ENCODE results near the gene SLC22A23. TPM values are rescaled to one million over a fixed set of nuclear protein-coding genes. Genes with fewer than 3 reads are reported as not detected.

Gene SLC22A23
- total and polyA plus RNA-seq, 2 donors (not counting 1 experiment from before 2014, with no cell fraction given): 0.18 to 1.4 TPM

DNA sequence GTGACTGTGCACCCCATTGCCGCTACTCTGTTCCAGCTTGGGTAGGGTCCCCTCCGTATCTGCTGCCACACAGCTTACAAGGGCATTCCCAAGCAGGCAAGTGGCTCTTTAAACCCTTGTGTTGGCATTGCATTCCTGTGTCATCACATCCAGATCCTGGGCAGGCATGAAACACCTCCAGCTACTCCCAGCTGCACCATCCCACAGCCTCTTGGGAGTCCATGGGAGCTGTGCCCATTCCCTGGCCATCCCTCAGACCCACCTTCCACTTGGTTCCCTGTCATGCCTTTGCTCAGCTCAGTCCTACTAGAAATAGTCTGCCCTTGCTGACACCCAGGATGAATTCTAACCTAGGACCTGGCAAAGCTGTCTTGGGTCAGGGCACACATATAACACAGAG lies 110.4 kb downstream of the SLC22A23 start:
- ATAC-seq (ENCODE audit: low read depth) (no peak), DNase-seq (no peak)
- no peak overlapping the region for H3K27ac ChIP-seq (ENCODE audit: low read length in 2 of 2)
- H3K9ac ChIP-seq (ENCODE audit: low read length): no peak overlapping the region
- TF ChIP-seq, protein P1, sequence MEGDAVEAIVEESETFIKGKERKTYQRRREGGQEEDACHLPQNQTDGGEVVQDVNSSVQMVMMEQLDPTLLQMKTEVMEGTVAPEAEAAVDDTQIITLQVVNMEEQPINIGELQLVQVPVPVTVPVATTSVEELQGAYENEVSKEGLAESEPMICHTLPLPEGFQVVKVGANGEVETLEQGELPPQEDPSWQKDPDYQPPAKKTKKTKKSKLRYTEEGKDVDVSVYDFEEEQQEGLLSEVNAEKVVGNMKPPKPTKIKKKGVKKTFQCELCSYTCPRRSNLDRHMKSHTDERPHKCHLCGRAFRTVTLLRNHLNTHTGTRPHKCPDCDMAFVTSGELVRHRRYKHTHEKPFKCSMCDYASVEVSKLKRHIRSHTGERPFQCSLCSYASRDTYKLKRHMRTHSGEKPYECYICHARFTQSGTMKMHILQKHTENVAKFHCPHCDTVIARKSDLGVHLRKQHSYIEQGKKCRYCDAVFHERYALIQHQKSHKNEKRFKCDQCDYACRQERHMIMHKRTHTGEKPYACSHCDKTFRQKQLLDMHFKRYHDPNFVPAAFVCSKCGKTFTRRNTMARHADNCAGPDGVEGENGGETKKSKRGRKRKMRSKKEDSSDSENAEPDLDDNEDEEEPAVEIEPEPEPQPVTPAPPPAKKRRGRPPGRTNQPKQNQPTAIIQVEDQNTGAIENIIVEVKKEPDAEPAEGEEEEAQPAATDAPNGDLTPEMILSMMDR (IDR thresholded peaks at IDR 0.05): no peak
- no peak for TF ChIP-seq EZH2 (IDR thresholded peaks at IDR 0.05; ENCODE audit: borderline replicate concordance, insufficient read depth, low read depth, low read length, poor library complexity, severe bottlenecking)
- no peak overlapping the region for H3K27ac Mint-ChIP-seq
- peaks cover 22% of the 10 kb centered on the region for H3K27me3 Mint-ChIP-seq
- no peaks in the 10 kb centered on the region for H3K79me2 ChIP-seq (ENCODE audit: control insufficient read depth, insufficient read depth, low read length)
- H3K4me3 ChIP-seq (ENCODE audit: control extremely low read depth in 1 of 5, extremely low read depth in 1 of 5, insufficient read depth in 1 of 5, low read depth in 2 of 5, low read length in 4 of 5): no peak overlapping the region
- H3K36me3 ChIP-seq (replicated peaks in 1 of 2; ENCODE audit: control extremely low read depth in 1 of 2, control insufficient read depth in 1 of 2, extremely low read depth in 1 of 2, insufficient read depth in 2 of 2, low read length in 1 of 2): no peaks in the 10 kb centered on the region
- H3K27me3 ChIP-seq (replicated peaks in 1 of 4; ENCODE audit: control extremely low read depth in 1 of 4, control insufficient read depth in 3 of 4, insufficient read depth in 4 of 4, low read length in 3 of 4): peaks cover 0 to 7% (median 2%) of the 10 kb centered on the region in 4 experiments
- H3K9me3 Mint-ChIP-seq (ENCODE audit: insufficient read depth): no peaks in the 10 kb centered on the region
- POLR2A ChIA-PET: no interaction called here
- 92% methylated on average over 2 of the region's 2 CpGs for WGBS (ENCODE audit: insufficient coverage)
- no peaks in the 10 kb centered on the region for H3K9me3 ChIP-seq (ENCODE audit: control extremely low read depth in 1 of 3, control insufficient read depth in 2 of 3, insufficient read depth in 1 of 3, low read length in 2 of 3)
- no peak overlapping the region for H3K4me3 Mint-ChIP-seq
- H3K4me1 Mint-ChIP-seq: peaks cover 10% of the 10 kb centered on the region
- CTCF ChIA-PET: no interaction called here
- intact Hi-C loops (cut with micrococcal nuclease): no loop called here
- H4K20me1 ChIP-seq (ENCODE audit: control insufficient read depth, insufficient read depth, low read length, poor library complexity, severe bottlenecking): no peaks in the 10 kb centered on the region
- H3K4me2 ChIP-seq (replicated peaks; ENCODE audit: low read depth, low read length, poor library complexity, severe bottlenecking): no peak overlapping the region
- H3K4me1 ChIP-seq (ENCODE audit: control insufficient read depth in 2 of 2, insufficient read depth in 2 of 2, low read length in 2 of 2): peaks cover 0 to 5% of the 10 kb centered on the region in 2 donors
- no peak overlapping the region for H2AFZ ChIP-seq (ENCODE audit: insufficient read depth, low read depth, low read length, poor library complexity, severe bottlenecking)

DNA sequence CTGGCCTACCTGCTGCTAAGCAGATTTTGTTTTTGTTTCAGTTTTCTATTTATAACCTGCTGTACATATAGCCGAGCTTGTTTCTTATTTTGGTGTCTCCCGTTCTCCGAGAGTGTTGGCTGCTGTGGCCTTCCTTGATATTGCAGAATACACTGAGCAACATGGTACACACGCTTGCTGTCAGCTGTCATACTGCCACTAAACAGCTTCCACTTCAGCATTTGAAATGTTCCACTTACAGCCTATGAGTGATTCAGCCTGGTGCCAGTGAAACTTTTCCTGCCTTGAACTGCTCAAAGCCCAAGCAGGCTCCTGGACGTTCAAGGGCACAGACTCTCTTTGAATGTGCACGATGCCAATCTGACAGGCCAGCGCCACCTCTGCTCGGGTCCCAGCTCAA lies 111.0 kb downstream of the SLC22A23 start:
- TF ChIP-seq EZH2 (IDR thresholded peaks at IDR 0.05; ENCODE audit: borderline replicate concordance, insufficient read depth, low read depth, low read length, poor library complexity, severe bottlenecking): no peak
- TF ChIP-seq, protein P1 (IDR thresholded peaks at IDR 0.05): no peak
- H3K27me3 Mint-ChIP-seq: peaks cover 26% of the 10 kb centered on the region
- POLR2A ChIA-PET: no interaction called here
- CTCF ChIA-PET: no interaction called here
- Histone ChIP-seq H3K4me2 (replicated peaks; ENCODE audit: low read depth, low read length, poor library complexity, severe bottlenecking) (no peak overlapping the region), H3K4me3 (ENCODE audit: control extremely low read depth in 1 of 5, extremely low read depth in 1 of 5, insufficient read depth in 1 of 5, low read depth in 2 of 5, low read length in 4 of 5) (no peak overlapping the region), H3K79me2 (ENCODE audit: control insufficient read depth, insufficient read depth, low read length) (no peaks in the 10 kb centered on the region), H3K27ac (ENCODE audit: low read length in 2 of 2) (no peak overlapping the region), H3K4me1 (ENCODE audit: control insufficient read depth in 2 of 2, insufficient read depth in 2 of 2, low read length in 2 of 2) (peaks cover 0 to 5% of the 10 kb centered on the region in 2 donors), H3K27me3 (replicated peaks in 1 of 4; ENCODE audit: control extremely low read depth in 1 of 4, control insufficient read depth in 3 of 4, insufficient read depth in 4 of 4, low read length in 3 of 4) (peaks cover 0 to 7% (median 2%) of the 10 kb centered on the region in 4 experiments), H2AFZ (ENCODE audit: insufficient read depth, low read depth, low read length, poor library complexity, severe bottlenecking) (no peak overlapping the region), H3K9ac (ENCODE audit: low read length) (no peak overlapping the region), H3K36me3 (replicated peaks in 1 of 2; ENCODE audit: control extremely low read depth in 1 of 2, control insufficient read depth in 1 of 2, extremely low read depth in 1 of 2, insufficient read depth in 2 of 2, low read length in 1 of 2) (no peaks in the 10 kb centered on the region), H4K20me1 (ENCODE audit: control insufficient read depth, insufficient read depth, low read length, poor library complexity, severe bottlenecking) (no peaks in the 10 kb centered on the region), H3K9me3 (ENCODE audit: control extremely low read depth in 1 of 3, control insufficient read depth in 2 of 3, insufficient read depth in 1 of 3, low read length in 2 of 3) (no peaks in the 10 kb centered on the region)
- H3K4me3 Mint-ChIP-seq: no peak overlapping the region
- no peak for DNase-seq
- WGBS (ENCODE audit: insufficient coverage): 59% methylated on average over 8 of the region's 8 CpGs
- no peaks in the 10 kb centered on the region for H3K9me3 Mint-ChIP-seq (ENCODE audit: insufficient read depth)
- intact Hi-C loops (cut with micrococcal nuclease): no loop called here
- no peak overlapping the region for H3K27ac Mint-ChIP-seq
- no peak for ATAC-seq (ENCODE audit: low read depth)
- H3K4me1 Mint-ChIP-seq: peaks cover 10% of the 10 kb centered on the region
